Right cardiac atrium (tissue), 5 donors: ENCODE measurements around the gene ZFYVE28. TPM values are rescaled to one million over a fixed set of nuclear protein-coding genes. Genes with fewer than 3 reads are reported as not detected.

Source experiments
- ATAC-seq, 2 donors: fragments of 200-7000 bp; cut with Tn5 transposase; one replicate each; pipeline versions ENCODE4 v1.8.0 to v1.9.1; 2020; ENCODE audit warnings: moderate library complexity in 2 of 2, mild to moderate bottlenecking in 1 of 2
- DNase-seq, 3 donors: peaks; one replicate each; pipeline ENCODE4 v3.0.0-alpha.2; 2020
- H3K27ac ChIP-seq: one replicate; pipeline ENCODE4 v1.5.1; 2013; ENCODE audit warnings: mild to moderate bottlenecking, low read length, control low read depth, moderate library complexity
- H3K27me3 ChIP-seq: one replicate; pipeline ENCODE4 v1.6.1; 2013; ENCODE audit not compliant: control insufficient read depth, insufficient read depth
- H3K4me1 ChIP-seq: one replicate; pipeline ENCODE4 v1.6.1; 2013; ENCODE audit warnings: low read length; ENCODE audit not compliant: control insufficient read depth, insufficient read depth
- H3K4me3 ChIP-seq: one replicate; pipeline ENCODE4 v1.5.1; 2013; ENCODE audit warnings: low read length, control low read depth
- H3K9me3 ChIP-seq: one replicate; pipeline ENCODE4 v1.6.1; 2013; ENCODE audit warnings: low read length; ENCODE audit not compliant: control insufficient read depth
- WGBS: extraction: QIAGEN DNeasy Blood & Tissue Kit; methylation state at CpG from one replicate; pipeline ENCODE4 v1.1.7; 2013; 5-methylcytosine and 5-hydroxymethylcytosine counted together
- intact Hi-C, 4 donors: fragments of 100-400 bp; cut with DNase I; formaldehyde crosslinking; loops; one replicate each; pipeline versions ENCODE4 v1.11.0 to v1.14.0; 2022 to 2023
- polyA plus RNA-seq: library from polyadenylated mRNA; stranded (reverse); fragments of 200-250 nt; gene quantifications from one replicate; pipeline ENCODE4 v1.2.3, GENCODE V29; 2013
- total RNA-seq, 4 donors: library from RNA; stranded (reverse); fragmentation: NEBNext Ultra II Directional; extraction: Animal tissue kit (Norgen Biotek cat#: 25700); gene quantifications; one replicate each; pipeline ENCODE4 v1.2.1, GENCODE V29; 2021
- donor health status: healthy with polysubstance abuse.
- donor health status: DM: no; HTN: yes; CAD: no.
- donor health status: DM: no; HTN: no; CAD: no.
- donor health status: DM: no; HTN: yes; CAD: no; lungs with severe emphysema.
- donor health status: DM: yes; HTN: yes; CAD: no.

The ZFYVE28 gene
- total and polyA plus RNA-seq, 5 donors: 3.5 to 5.9 (median 5.1) TPM

- H3K4me1 ChIP-seq: peaks cover 16% of the 10 kb centered on the region
- ATAC-seq: peak; percentile 96
These were observed 156.1 kb downstream of the ZFYVE28 start for GRCh38 chr4:2262145-2262943.

GRCh38 chr4:2261853-2262144 lies 156.6 kb downstream of the ZFYVE28 start, which contains the start of gene MXD4:
TSS of gene MXD4 (minus strand) at chr4:2262109. CDS start at chr4:2261980, 129 bp downstream.
- WGBS: under 1% methylated on average over 46 of the region's 46 CpGs
- peak within 1 kb of the TSS; percentile 91 for H3K4me3 ChIP-seq
- no peak for DNase-seq
- ATAC-seq: no peak
- H3K4me1 ChIP-seq: peaks cover 21% of the 10 kb centered on the region
- intact Hi-C loops: loop anchor here in 1 of 4 donors (5.0 kb wide), 1 partner anchor 141 kb away; no protein-coding TSS in a partner anchor
- H3K27ac ChIP-seq: peak within 1 kb of the TSS; percentile 93
- H3K27me3 ChIP-seq: no peaks in the 10 kb centered on the region
- H3K9me3 ChIP-seq: no peaks in the 10 kb centered on the region

More at GRCh38 chr4:2262145-2262943, 156.1 kb downstream of the ZFYVE28 start:
- peak overlapping the region; percentile 91 for H3K4me3 ChIP-seq
- intact Hi-C loops: loop anchor here in 1 of 4 donors (5.0 kb wide), 1 partner anchor 140 kb away; no protein-coding TSS in a partner anchor
- no peaks in the 10 kb centered on the region for H3K27me3 ChIP-seq
- H3K9me3 ChIP-seq: no peaks in the 10 kb centered on the region
- under 1% methylated on average over 98 of the region's 98 CpGs for WGBS
- peak; percentile 100 for DNase-seq
- H3K27ac ChIP-seq: peak overlapping the region; percentile 93

- Histone ChIP-seq H3K27me3 (no peaks in the 10 kb centered on the region), H3K4me1 (peaks cover 26% of the 10 kb centered on the region), H3K9me3 (no peaks in the 10 kb centered on the region), H3K27ac (peak overlapping the region; percentile 86), H3K4me3 (peak overlapping the region; percentile 91)
- under 1% methylated on average over 87 of the region's 91 CpGs for WGBS
- no peak for ATAC-seq
- peak; percentile 61 to 85 (median 82) for DNase-seq
- intact Hi-C loops: loop anchor here in 1 of 4 donors (5.0 kb wide), 1 partner anchor 141 kb away; no protein-coding TSS in a partner anchor
These were observed 157.2 kb downstream of the ZFYVE28 start for GRCh38 chr4:2261110-2261852.

- intact Hi-C loops: loop anchor here in 1 of 4 donors (5.0 kb wide), 1 partner anchor 142 kb away; no protein-coding TSS in a partner anchor
- WGBS: 29% methylated on average over 23 of the region's 23 CpGs
- no peaks in the 10 kb centered on the region for H3K27me3 ChIP-seq
- no peak for ATAC-seq
- peaks cover 28% of the 10 kb centered on the region for H3K4me1 ChIP-seq
- peak overlapping the region; percentile 91 for H3K4me3 ChIP-seq
- no peaks in the 10 kb centered on the region for H3K9me3 ChIP-seq
- peak overlapping the region; percentile 46 for H3K27ac ChIP-seq
- peak; percentile 26 to 70 (median 68) for DNase-seq
These were observed 157.9 kb downstream of the ZFYVE28 start for GRCh38 chr4:2260344-2261109.

- intact Hi-C loops: loop anchor here in 3 of 4 donors (5.0 to 10.0 kb wide), 2 partner anchors 143 to 155 kb away; partner anchors contain the start of genes CFAP99 (in 2 of the 3) and ZFYVE28 (in 2 of the 3)
- H3K27ac ChIP-seq: peak overlapping the region; percentile 46
- no peak for ATAC-seq
- no peaks in the 10 kb centered on the region for H3K9me3 ChIP-seq
- peaks cover 28% of the 10 kb centered on the region for H3K4me1 ChIP-seq
- no peaks in the 10 kb centered on the region for H3K27me3 ChIP-seq
- 73% methylated on average over 15 of the region's 15 CpGs for WGBS
- H3K4me3 ChIP-seq: peak overlapping the region; percentile 91
- DNase-seq: peak; percentile 14 to 53 (median 52)
These were observed 158.7 kb downstream of the ZFYVE28 start for GRCh38 chr4:2259541-2260343.

GRCh38 chr4:2259036-2259540 lies 159.4 kb downstream of the ZFYVE28 start:
- Histone ChIP-seq H3K27me3 (no peaks in the 10 kb centered on the region), H3K27ac (peak overlapping the region; percentile 5), H3K9me3 (no peaks in the 10 kb centered on the region), H3K4me1 (peaks cover 28% of the 10 kb centered on the region), H3K4me3 (no peak overlapping the region)
- intact Hi-C loops: loop anchor here in 2 of 4 donors (10.0 kb wide), 1 partner anchor 156 kb away; the partner anchor contains the start of genes CFAP99 (in 2 of the 2) and ZFYVE28 (in 2 of the 2)
- WGBS: 52% methylated on average over 13 of the region's 13 CpGs
- ATAC-seq: no peak
- peak; percentile 23 to 57 (median 57) for DNase-seq

- intact Hi-C loops: loop anchor here in 2 of 4 donors (10.0 kb wide), 1 partner anchor 156 kb away; the partner anchor contains the start of genes CFAP99 (in 2 of the 2) and ZFYVE28 (in 2 of the 2)
- no peaks in the 10 kb centered on the region for H3K9me3 ChIP-seq
- peak overlapping the region; percentile 66 for H3K27ac ChIP-seq
- DNase-seq (peak; percentile 14 to 54 (median 49)), ATAC-seq (no peak)
- WGBS: 87% methylated on average over 18 of the region's 18 CpGs
- H3K4me1 ChIP-seq: peaks cover 28% of the 10 kb centered on the region
- H3K4me3 ChIP-seq: no peak overlapping the region
- H3K27me3 ChIP-seq: no peaks in the 10 kb centered on the region
These were observed 160.1 kb downstream of the ZFYVE28 start for GRCh38 chr4:2258091-2259035.

- 71% methylated on average over 14 of the region's 14 CpGs for WGBS
- ATAC-seq (no peak), DNase-seq (peak; percentile 13 to 53 (median 45))
- Histone ChIP-seq H3K27ac (peak overlapping the region; percentile 66), H3K4me1 (peaks cover 28% of the 10 kb centered on the region), H3K4me3 (no peak overlapping the region), H3K9me3 (no peaks in the 10 kb centered on the region), H3K27me3 (no peaks in the 10 kb centered on the region)
- intact Hi-C loops: loop anchor here in 2 of 4 donors (10.0 kb wide), 1 partner anchor 157 kb away; the partner anchor contains the start of genes CFAP99 (in 2 of the 2) and ZFYVE28 (in 2 of the 2)
These were observed 160.9 kb downstream of the ZFYVE28 start for GRCh38 chr4:2257361-2258081.
